ENCODE results near the gene CIRBP.
"Not testable (repeated sequence)": the region's sequence is repeated elsewhere in the genome, so short reads cannot be mapped to it uniquely, and the experiment has no call there.

CIRBP gene

GRCh38 chr19:1245494-1246264, 23.5 kb upstream of the CIRBP start:
- no peak for DNase-seq

- not testable (repeated sequence) for DNase-seq
Measured at GRCh38 chr19:1246265-1247087, 22.7 kb upstream of the CIRBP start.

DNA sequence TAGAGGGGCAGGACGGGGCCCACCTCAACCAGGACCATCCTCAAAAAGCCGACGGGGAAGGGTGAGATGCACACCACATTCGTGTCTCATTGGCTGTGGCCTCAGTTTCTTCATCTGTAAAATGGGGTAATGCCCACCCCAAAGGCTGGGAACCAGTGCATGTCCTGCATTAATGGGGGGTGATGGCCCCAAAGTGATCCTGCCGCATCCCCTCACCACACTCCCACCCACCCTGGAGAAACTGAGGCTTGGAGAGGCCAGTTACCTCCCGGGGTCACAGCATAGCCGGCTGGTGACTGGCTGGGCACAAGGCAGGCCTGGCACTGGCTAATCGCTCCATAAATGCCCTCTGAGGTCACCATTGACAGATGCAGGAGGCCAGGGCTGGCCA, 21.4 kb upstream of the CIRBP start:
- DNase-seq: no peak

DNA sequence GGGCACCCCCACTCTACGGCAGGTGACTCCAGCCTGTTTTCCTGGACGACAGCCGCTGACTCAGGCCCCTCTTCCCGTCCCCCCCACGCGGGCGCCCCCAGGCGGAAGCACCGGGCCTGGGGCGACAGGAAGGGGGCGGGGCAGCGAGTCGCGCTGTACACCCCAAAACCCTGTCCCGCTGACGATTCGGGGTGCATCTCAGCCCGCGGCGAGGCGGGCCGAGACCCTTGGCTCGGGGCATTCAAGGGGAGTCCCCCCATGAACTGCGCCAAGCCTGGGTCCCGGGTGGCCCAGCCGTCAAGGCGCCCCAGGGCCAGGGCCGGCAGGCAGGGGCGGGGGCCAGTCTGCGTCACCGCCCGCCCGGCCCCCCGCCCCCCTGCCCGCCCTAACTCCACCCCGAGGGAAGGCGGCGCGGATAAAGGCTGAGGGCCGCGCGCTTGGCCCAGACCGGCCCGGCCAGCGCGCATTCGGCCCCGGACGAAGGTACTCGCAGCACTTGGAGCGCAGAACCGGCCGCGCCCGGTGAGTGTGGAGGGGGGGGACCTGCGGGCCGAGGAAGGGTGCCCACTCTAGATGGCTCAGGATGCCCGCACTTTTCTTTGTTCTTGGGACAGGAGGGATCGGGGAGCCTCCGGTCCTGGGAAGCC, 20.9 kb upstream of the CIRBP start, which contains the start of gene MIDN:
Gene MIDN (plus strand): TSS at position 445 of the 647 bp plus-strand sequence. CDS start 1,714 bp downstream, outside the sequence.
- DNase-seq: peak; percentile 78

- peak; percentile 78 for DNase-seq
Measured at GRCh38 chr19:1248786-1249297, 20.3 kb upstream of the CIRBP start.

DNA sequence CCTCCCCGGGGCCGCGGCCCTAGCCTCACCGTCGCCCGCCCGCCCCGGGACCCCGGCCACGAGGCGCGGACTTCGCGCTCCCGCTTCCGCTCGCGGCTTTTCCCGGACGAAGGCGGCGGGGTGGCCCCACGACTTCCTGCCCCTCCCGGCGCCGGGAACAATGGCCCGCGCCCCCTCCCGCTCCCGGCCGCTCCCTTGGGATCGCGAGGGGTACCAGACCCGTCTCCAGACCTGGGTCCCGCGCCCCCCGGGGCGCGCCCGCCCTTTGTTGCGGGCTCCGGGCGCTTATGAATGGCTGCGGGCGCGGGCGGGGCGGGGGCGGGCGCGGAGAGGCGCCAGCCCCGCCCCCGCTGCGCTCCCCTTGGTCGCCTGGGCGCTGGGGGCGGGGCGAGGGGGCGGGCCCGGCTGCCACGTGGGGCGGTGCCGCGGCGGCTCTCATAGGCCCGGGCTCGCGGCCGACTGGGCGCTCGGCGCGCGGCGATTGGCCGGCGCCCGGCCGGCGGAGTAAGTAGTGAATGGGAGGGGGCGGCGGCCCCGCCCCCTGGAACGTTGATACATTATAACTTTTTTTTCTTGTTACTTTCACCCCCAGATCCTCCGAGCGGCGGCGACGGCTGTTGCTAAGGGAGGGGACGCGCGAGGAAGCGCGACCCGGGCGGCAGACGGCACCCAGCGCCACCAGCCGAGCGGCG, 19.7 kb upstream of the CIRBP start:
- DNase-seq: peak; percentile 91

- DNase-seq: no peak
Measured at GRCh38 chr19:1249990-1250436, 19.1 kb upstream of the CIRBP start.

DNA sequence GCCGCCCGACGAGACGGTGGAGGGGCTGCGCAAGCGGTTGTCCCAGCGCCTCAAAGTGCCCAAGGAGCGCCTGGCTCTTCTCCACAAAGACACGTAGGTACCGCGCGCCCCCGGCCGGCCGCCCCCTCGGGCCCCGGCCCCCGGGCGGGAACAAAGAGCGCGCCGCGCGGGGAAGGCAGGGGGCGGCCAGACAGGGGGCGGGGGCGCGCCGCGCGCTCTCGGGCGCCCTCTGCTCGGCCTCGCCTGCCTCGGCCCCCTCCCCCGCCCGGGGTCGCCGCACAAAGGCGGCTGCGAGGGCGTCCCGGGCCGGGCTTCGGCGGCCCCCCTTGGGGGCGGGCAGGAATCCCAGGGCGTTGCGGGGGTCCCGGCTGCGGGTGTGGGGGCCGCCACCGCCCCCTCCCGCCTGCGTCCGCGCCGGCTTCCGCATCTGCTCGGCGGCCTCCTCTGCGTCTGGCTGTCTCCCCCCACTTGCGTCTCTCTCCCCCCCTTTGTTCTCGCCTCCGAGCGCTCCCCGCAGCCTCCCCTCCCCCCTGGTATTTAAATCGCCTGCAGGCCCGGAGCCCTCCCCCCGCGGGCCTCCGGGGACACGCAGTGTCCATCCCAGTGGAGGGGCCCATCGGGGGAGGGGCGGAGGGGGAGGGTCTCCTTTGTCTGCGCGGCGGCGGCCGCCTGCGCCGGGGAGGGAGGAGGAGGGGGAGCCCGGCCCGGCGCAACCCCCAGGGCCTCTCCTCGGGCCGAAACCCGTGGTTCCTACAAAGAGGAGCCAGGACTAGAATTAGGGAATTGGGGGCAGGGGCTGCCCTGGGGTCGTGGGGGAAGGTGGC, 18.5 kb upstream of the CIRBP start:
- no peak for DNase-seq

- DNase-seq: no peak
Measured at GRCh38 chr19:1251330-1252220, 17.6 kb upstream of the CIRBP start.

DNA sequence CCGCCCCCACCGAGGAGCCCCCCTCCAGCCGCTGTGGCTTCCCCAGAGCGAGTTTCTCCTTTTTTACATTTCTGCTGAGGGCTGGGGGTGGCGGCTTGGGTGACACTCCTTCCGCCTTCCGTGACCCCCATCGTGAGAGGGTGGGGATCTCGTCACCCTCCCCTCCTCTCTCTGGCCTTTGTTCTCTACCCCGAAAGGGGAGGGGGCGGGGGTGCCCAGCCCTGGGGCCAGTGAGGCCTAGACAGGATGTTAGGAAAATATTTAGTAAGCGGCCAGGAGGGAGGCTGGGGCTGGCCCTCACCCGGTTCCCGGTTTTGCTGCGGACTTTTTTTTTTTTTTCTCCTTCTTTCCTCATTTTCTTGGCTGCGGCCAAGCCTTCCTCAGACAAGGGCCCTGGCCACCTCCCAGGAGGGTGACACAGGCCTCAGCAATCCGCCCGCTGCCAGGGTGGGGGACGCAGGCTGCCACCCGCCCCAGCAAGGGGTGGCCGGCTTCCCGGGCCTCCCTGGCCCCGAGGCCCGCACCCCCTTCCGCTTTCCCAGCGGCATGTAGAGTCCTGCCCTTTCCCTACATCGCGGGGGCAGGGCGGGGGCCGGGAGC, 16.8 kb upstream of the CIRBP start:
- DNase-seq: no peak

DNA sequence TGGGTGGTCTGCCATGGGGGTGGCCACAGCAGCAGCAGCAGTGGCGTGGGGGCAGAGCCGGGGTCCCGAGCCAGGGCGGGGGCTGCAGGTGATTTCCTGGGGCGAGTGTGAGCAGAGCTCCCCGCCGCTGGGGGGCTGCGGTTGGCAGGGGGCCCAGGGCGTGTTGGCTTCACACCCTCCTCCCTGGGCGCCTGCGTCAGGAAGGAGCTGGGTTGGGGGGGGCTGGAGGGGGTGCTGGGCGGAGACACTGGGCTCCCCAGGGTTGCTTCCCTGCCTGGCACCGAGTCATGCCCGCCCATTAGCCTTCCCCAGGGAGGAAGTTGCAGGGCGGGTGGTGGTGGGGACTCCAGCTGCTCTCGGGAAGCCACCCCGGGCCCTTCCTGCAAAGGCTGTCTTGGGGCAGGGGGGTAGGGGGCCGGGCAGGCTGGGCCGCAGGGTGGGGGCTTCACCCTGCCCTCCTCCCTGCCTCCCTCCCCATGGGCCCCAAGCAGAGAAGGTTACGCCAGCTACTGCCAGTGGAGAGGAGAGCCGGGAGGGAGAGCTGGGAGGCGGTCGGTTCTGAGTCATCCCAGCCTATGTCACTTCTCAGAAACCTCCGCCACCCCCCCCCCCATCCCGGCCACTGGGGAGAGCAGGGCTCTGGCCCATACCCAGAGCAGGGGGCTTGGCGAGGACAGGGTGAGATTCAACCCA, 16.2 kb upstream of the CIRBP start:
- no peak for DNase-seq

DNA sequence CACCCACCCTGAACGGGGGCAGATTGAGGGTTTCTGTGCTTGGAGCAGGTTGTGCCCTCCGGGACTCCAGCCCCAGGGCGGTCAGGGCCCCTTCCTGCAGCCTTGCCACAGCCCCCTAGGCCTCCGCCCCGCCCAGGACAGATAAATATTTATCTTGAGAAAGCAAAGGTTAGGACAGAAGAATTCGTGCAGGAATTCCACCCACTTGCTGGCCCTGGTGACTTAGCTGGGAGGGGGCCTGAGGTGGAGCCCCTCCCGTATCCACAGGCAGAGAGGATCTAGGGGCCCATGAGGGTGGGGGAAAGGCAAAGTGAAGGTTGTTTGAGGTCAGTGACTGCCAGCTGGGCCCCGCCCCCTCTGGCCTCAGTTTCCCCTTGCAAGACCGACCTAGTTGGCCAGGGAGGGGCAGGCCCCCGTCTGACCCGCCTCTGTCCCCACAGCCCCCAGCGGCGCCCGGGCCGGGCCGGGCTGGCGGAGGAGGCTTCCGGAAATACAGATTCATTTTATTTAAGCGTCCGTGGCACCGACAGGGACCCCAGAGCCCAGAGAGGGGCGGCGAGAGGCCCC, 15.5 kb upstream of the CIRBP start:
- no peak for DNase-seq

DNA sequence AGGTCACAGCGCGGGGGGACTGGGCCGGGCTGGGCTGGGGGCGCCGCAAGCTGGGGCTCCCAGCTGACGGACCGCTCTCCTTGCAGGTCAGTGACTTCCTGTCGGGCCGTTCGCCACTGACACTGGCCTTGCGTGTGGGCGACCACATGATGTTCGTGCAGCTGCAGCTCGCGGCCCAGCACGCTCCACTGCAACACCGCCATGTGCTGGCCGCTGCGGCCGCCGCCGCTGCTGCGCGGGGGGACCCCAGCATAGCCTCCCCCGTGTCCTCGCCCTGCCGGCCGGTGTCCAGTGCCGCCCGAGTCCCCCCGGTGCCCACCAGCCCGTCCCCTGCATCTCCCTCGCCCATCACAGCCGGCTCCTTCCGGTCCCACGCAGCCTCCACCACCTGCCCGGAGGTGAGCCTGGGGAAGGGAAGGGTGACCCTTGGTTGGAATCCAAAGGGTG, 15.0 kb upstream of the CIRBP start:
- no peak for DNase-seq

DNA sequence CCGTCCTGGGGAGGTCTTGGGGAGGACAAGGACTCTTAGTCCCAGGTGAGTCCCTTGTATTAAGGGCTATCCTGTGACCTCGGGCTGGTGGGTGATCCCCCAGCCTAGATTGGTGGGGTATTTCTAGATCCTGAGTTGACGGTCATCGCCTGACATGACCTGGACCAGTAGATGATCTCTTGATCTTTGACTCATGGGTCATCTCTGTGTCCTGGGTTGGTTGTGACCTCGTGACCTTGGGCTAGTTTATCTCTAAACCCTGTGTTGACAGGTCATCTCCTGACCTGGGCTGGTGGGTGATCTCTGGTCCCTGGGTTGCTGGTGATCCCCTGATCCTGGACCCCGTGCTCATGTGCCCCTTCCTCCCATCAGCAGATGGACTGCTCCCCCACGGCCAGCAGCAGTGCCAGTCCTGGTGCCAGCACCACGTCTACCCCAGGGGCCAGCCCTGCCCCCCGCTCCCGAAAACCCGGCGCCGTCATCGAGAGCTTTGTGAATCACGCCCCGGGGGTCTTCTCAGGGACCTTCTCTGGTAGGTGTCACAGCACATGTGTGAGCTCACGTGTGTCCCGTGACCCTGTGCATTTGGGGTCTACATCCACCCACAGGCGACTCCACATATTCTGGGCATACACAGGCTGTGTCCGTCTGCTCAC, 14.5 kb upstream of the CIRBP start:
- DNase-seq: no peak

- no peak for DNase-seq
Measured at GRCh38 chr19:1255186-1256161, 13.7 kb upstream of the CIRBP start.

DNA sequence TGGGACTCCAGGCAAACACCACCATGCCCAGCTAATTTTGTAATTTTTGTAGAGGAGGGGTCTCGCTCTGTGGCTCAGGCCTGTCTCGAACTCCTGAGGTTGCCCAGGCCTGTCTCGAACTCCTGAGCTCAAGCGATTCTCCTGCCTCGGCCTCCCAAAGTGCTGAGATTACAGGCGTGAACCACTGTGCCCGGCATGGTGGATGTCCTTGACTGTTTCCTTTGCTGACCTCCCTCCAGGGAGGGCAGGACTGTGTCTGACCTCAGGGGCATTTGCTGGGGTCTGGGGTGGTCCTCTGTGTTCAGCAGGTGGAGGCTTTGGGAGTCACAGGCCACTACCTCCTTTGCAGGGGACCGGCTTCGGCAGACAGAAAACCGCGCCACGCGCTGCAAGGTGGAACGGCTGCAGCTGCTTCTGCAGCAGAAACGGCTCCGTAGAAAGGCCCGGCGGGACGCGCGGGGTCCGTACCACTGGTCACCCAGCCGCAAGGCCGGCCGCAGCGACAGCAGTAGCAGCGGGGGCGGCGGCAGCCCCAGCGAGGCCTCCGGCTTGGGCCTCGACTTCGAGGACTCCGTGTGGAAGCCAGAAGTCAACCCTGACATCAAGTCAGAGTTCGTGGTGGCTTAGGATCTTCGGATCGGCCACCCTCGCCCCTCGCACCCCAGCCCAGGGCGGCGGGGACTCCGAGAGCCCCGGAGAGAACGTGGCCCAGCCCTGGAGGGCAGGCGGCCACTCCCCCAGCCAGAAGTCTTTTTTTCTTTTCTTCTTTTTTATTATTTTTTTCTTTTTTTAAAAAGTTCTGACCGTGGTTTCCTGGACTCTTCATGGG, 12.3 kb upstream of the CIRBP start:
- DNase-seq: no peak
